T-helper 1 cell treated with Interleukin-12 subunit alpha and Interleukin-12 subunit beta and Interleukin-4 antibody, amounts not matched to agents 30 μg/mL and 1 μg/mL, for 36 hours (primary cell): ENCODE data around the gene COMMD3.
"Not testable (repeated sequence)": the region's sequence is repeated elsewhere in the genome, so short reads cannot be mapped to it uniquely, and the experiment has no call there.

Experiments
- H3K27ac Mint-ChIP-seq: one replicate; pipeline ENCODE4 v1.8.0; 2021; ENCODE audit warnings: mild to moderate bottlenecking, mixed read lengths
- H3K27me3 Mint-ChIP-seq: one replicate; pipeline ENCODE4 v1.8.0; 2021; ENCODE audit warnings: low read depth, mixed read lengths
- H3K36me3 Mint-ChIP-seq: one replicate; pipeline ENCODE4 v1.8.0; 2021; ENCODE audit warnings: low read depth, mixed read lengths
- H3K4me1 Mint-ChIP-seq: one replicate; pipeline ENCODE4 v1.8.0; 2021; ENCODE audit warnings: low read depth, mixed read lengths
- H3K4me3 Mint-ChIP-seq: one replicate; pipeline ENCODE4 v1.8.0; 2021; ENCODE audit warnings: mild to moderate bottlenecking, moderate library complexity, mixed read lengths
- H3K9me3 Mint-ChIP-seq: one replicate; pipeline ENCODE4 v1.8.0; 2021; ENCODE audit warnings: mixed read lengths

Gene COMMD3

GRCh38 chr10:22316286-22317075, at the start of gene COMMD3:
COMMD3 (plus strand) TSS chr10:22316388; CDS start chr10:22316418, 30 bp downstream.
- Mint-ChIP-seq H3K27me3 (peaks cover 5% of the 10 kb centered on the region), H3K4me3 (peak within 1 kb of the TSS; percentile 95), H3K36me3 (peaks cover 15% of the 10 kb centered on the region), H3K9me3 (no peaks in the 10 kb centered on the region), H3K4me1 (peaks cover 36% of the 10 kb centered on the region), H3K27ac (peak within 1 kb of the TSS; percentile 96)

- peaks cover 25% of the 10 kb centered on the region for H3K27me3 Mint-ChIP-seq
- H3K27ac Mint-ChIP-seq: no peak overlapping the region
- no peak overlapping the region for H3K4me3 Mint-ChIP-seq
- peaks cover 4% of the 10 kb centered on the region for H3K9me3 Mint-ChIP-seq
- H3K36me3 Mint-ChIP-seq: no peaks in the 10 kb centered on the region
- H3K4me1 Mint-ChIP-seq: no peaks in the 10 kb centered on the region
These were observed 47.7 kb upstream of the COMMD3 start for GRCh38 chr10:22268503-22268902.

- peaks cover 2% of the 10 kb centered on the region for H3K9me3 Mint-ChIP-seq
- no peak overlapping the region for H3K4me3 Mint-ChIP-seq
- no peaks in the 10 kb centered on the region for H3K36me3 Mint-ChIP-seq
- H3K27ac Mint-ChIP-seq: no peak overlapping the region
- peaks cover 15% of the 10 kb centered on the region for H3K27me3 Mint-ChIP-seq
- H3K4me1 Mint-ChIP-seq: no peaks in the 10 kb centered on the region
These were observed 44.4 kb upstream of the COMMD3 start for GRCh38 chr10:22271786-22272185.

GRCh38 chr10:22278441-22278782, 37.8 kb upstream of the COMMD3 start:
- H3K4me3 Mint-ChIP-seq: no peak overlapping the region
- no peaks in the 10 kb centered on the region for H3K9me3 Mint-ChIP-seq
- H3K36me3 Mint-ChIP-seq: no peaks in the 10 kb centered on the region
- no peaks in the 10 kb centered on the region for H3K4me1 Mint-ChIP-seq
- H3K27ac Mint-ChIP-seq: no peak overlapping the region
- peaks cover 21% of the 10 kb centered on the region for H3K27me3 Mint-ChIP-seq

- Mint-ChIP-seq H3K27me3 (peaks cover 21% of the 10 kb centered on the region), H3K4me1 (no peaks in the 10 kb centered on the region), H3K36me3 (no peaks in the 10 kb centered on the region), H3K27ac (no peak overlapping the region), H3K9me3 (no peaks in the 10 kb centered on the region), H3K4me3 (no peak overlapping the region)
These were observed 36.1 kb upstream of the COMMD3 start for GRCh38 chr10:22280078-22280477.

- H3K36me3 Mint-ChIP-seq: no peaks in the 10 kb centered on the region
- no peaks in the 10 kb centered on the region for H3K9me3 Mint-ChIP-seq
- no peak overlapping the region for H3K4me3 Mint-ChIP-seq
- H3K27me3 Mint-ChIP-seq: peaks cover 24% of the 10 kb centered on the region
- H3K27ac Mint-ChIP-seq: no peak overlapping the region
- H3K4me1 Mint-ChIP-seq: no peaks in the 10 kb centered on the region
These were observed 31.1 kb upstream of the COMMD3 start for GRCh38 chr10:22285130-22285529.

GRCh38 chr10:22293747-22294404, 22.3 kb upstream of the COMMD3 start:
- peaks cover 10% of the 10 kb centered on the region for H3K27me3 Mint-ChIP-seq
- no peaks in the 10 kb centered on the region for H3K36me3 Mint-ChIP-seq
- no peaks in the 10 kb centered on the region for H3K9me3 Mint-ChIP-seq
- H3K4me1 Mint-ChIP-seq: no peaks in the 10 kb centered on the region
- no peak overlapping the region for H3K4me3 Mint-ChIP-seq
- H3K27ac Mint-ChIP-seq: no peak overlapping the region

- peaks cover 5% of the 10 kb centered on the region for H3K27me3 Mint-ChIP-seq
- no peak overlapping the region for H3K4me3 Mint-ChIP-seq
- H3K27ac Mint-ChIP-seq: no peak overlapping the region
- no peaks in the 10 kb centered on the region for H3K4me1 Mint-ChIP-seq
- no peaks in the 10 kb centered on the region for H3K36me3 Mint-ChIP-seq
- no peaks in the 10 kb centered on the region for H3K9me3 Mint-ChIP-seq
These were observed 21.5 kb upstream of the COMMD3 start for GRCh38 chr10:22294694-22295093.

- H3K9me3 Mint-ChIP-seq: no peaks in the 10 kb centered on the region
- no peaks in the 10 kb centered on the region for H3K36me3 Mint-ChIP-seq
- no peak overlapping the region for H3K27ac Mint-ChIP-seq
- H3K4me1 Mint-ChIP-seq: no peaks in the 10 kb centered on the region
- no peak overlapping the region for H3K4me3 Mint-ChIP-seq
- no peaks in the 10 kb centered on the region for H3K27me3 Mint-ChIP-seq
These were observed 15.0 kb upstream of the COMMD3 start for GRCh38 chr10:22301193-22301592.

- Mint-ChIP-seq H3K4me3 (no peak overlapping the region), H3K27ac (no peak overlapping the region), H3K4me1 (no peaks in the 10 kb centered on the region), H3K9me3 (no peaks in the 10 kb centered on the region), H3K27me3 (no peaks in the 10 kb centered on the region), H3K36me3 (no peaks in the 10 kb centered on the region)
These were observed 12.7 kb upstream of the COMMD3 start for GRCh38 chr10:22303461-22303860.

- H3K36me3 Mint-ChIP-seq: no peaks in the 10 kb centered on the region
- no peak overlapping the region for H3K4me3 Mint-ChIP-seq
- no peaks in the 10 kb centered on the region for H3K27me3 Mint-ChIP-seq
- peaks cover 5% of the 10 kb centered on the region for H3K4me1 Mint-ChIP-seq
- no peaks in the 10 kb centered on the region for H3K9me3 Mint-ChIP-seq
- H3K27ac Mint-ChIP-seq: no peak overlapping the region
These were observed 10.5 kb upstream of the COMMD3 start for GRCh38 chr10:22305721-22306120.

GRCh38 chr10:22308390-22308789, 7.8 kb upstream of the COMMD3 start:
- Mint-ChIP-seq H3K27me3 (no peaks in the 10 kb centered on the region), H3K4me1 (peaks cover 8% of the 10 kb centered on the region), H3K4me3 (no peak overlapping the region), H3K27ac (no peak overlapping the region), H3K9me3 (no peaks in the 10 kb centered on the region), H3K36me3 (no peaks in the 10 kb centered on the region)

GRCh38 chr10:22309180-22310000, 6.8 kb upstream of the COMMD3 start:
- Mint-ChIP-seq H3K4me3 (no peak overlapping the region), H3K27ac (peak overlapping the region; percentile 52), H3K4me1 (peaks cover 8% of the 10 kb centered on the region), H3K36me3 (no peaks in the 10 kb centered on the region), H3K9me3 (no peaks in the 10 kb centered on the region), H3K27me3 (no peaks in the 10 kb centered on the region)

- not testable (repeated sequence) for H3K27ac Mint-ChIP-seq, H3K36me3 Mint-ChIP-seq, H3K4me3 Mint-ChIP-seq, H3K27me3 Mint-ChIP-seq, H3K9me3 Mint-ChIP-seq
- H3K4me1 Mint-ChIP-seq: peaks cover 12% of the 10 kb centered on the region
These were observed 6.2 kb upstream of the COMMD3 start for GRCh38 chr10:22310012-22310411.

- Mint-ChIP-seq H3K27me3 (no peaks in the 10 kb centered on the region), H3K4me1 (peaks cover 19% of the 10 kb centered on the region), H3K9me3 (no peaks in the 10 kb centered on the region), H3K4me3 (no peak overlapping the region), H3K36me3 (no peaks in the 10 kb centered on the region), H3K27ac (peak overlapping the region; percentile 49)
These were observed 5.3 kb upstream of the COMMD3 start for GRCh38 chr10:22310928-22311327.
